Measurements from ENCODE around the gene AGXT2.

Gene AGXT2

GRCh38 chr5:35047785-35048404 lies at the start of gene AGXT2:
AGXT2 (minus strand) TSS chr5:35047949; CDS start chr5:35047892, 57 bp downstream.
- DNase-seq (ENCODE audit: low spot score): no peak

- no peak for DNase-seq (ENCODE audit: low spot score)
Observed at GRCh38 chr5:35096932-35097331, 49.2 kb upstream of the AGXT2 start.

GRCh38 chr5:35096216-35096615 lies 48.5 kb upstream of the AGXT2 start:
- no peak for DNase-seq (ENCODE audit: low spot score)

- no peak for DNase-seq (ENCODE audit: low spot score)
Observed at GRCh38 chr5:35095366-35095765, 47.6 kb upstream of the AGXT2 start.

- no peak for DNase-seq (ENCODE audit: low spot score)
Observed at GRCh38 chr5:35094948-35095347, 47.2 kb upstream of the AGXT2 start.

- no peak for DNase-seq (ENCODE audit: low spot score)
Observed at GRCh38 chr5:35092703-35093102, 45.0 kb upstream of the AGXT2 start.

- no peak for DNase-seq (ENCODE audit: low spot score)
Observed at GRCh38 chr5:35091704-35092103, 44.0 kb upstream of the AGXT2 start.

- DNase-seq (ENCODE audit: low spot score): peak; percentile 61
Observed at GRCh38 chr5:35089334-35090314, 41.9 kb upstream of the AGXT2 start.

- DNase-seq (ENCODE audit: low spot score): no peak
Observed at GRCh38 chr5:35087991-35088390, 40.2 kb upstream of the AGXT2 start.

- no peak for DNase-seq (ENCODE audit: low spot score)
Observed at GRCh38 chr5:35083150-35083549, 35.4 kb upstream of the AGXT2 start.

GRCh38 chr5:35082530-35082929 lies 34.8 kb upstream of the AGXT2 start:
- no peak for DNase-seq (ENCODE audit: low spot score)

GRCh38 chr5:35081134-35081533 lies 33.4 kb upstream of the AGXT2 start:
- DNase-seq (ENCODE audit: low spot score): no peak

- no peak for DNase-seq (ENCODE audit: low spot score)
Observed at GRCh38 chr5:35073160-35073559, 25.4 kb upstream of the AGXT2 start.

- DNase-seq (ENCODE audit: low spot score): no peak
Observed at GRCh38 chr5:35069188-35069587, 21.4 kb upstream of the AGXT2 start.

- no peak for DNase-seq (ENCODE audit: low spot score)
Observed at GRCh38 chr5:35067985-35068384, 20.2 kb upstream of the AGXT2 start.

- DNase-seq (ENCODE audit: low spot score): no peak
Observed at GRCh38 chr5:35066260-35066795, 18.6 kb upstream of the AGXT2 start.

- no peak for DNase-seq (ENCODE audit: low spot score)
Observed at GRCh38 chr5:35063414-35063813, 15.7 kb upstream of the AGXT2 start.

- no peak for DNase-seq (ENCODE audit: low spot score)
Observed at GRCh38 chr5:35061211-35061770, 13.5 kb upstream of the AGXT2 start.

GRCh38 chr5:35060236-35060635 lies 12.5 kb upstream of the AGXT2 start:
- DNase-seq (ENCODE audit: low spot score): no peak

GRCh38 chr5:35059251-35059650 lies 11.5 kb upstream of the AGXT2 start:
- DNase-seq (ENCODE audit: low spot score): no peak

GRCh38 chr5:35058374-35058788 lies 10.6 kb upstream of the AGXT2 start:
- no peak for DNase-seq (ENCODE audit: low spot score)

- DNase-seq (ENCODE audit: low spot score): no peak
Observed at GRCh38 chr5:35056686-35057085, 8.9 kb upstream of the AGXT2 start.

- no peak for DNase-seq (ENCODE audit: low spot score)
Observed at GRCh38 chr5:35052838-35053237, 5.1 kb upstream of the AGXT2 start.

Data from ecto neural progenitor cell (in vitro differentiated cells).